Transverse colon (tissue), 3 donors: ENCODE measurements around the gene WNK2.

Experiments
- CTCF ChIP-seq, 5 experiments: fragments of 200-600 bp in 3 of 5; fragments of 450-650 bp in 2 of 5; sonication (generic) in 3 of 5; IDR thresholded peaks; 1 replicate in 2 of 5; 2 replicates in 3 of 5; pipeline ENCODE4 v1.5.1; 2016 to 2017; ENCODE audit warnings: antibody characterized with exemption in 5 of 5, inconsistent platforms in 3 of 5, mild to moderate bottlenecking in 2 of 5, moderate library complexity in 1 of 5
- POLR2A ChIP-seq: fragments of 450-650 bp; IDR thresholded peaks from one replicate; pipeline ENCODE4 v1.6.1; 2016; ENCODE audit warnings: antibody characterized with exemption, mild to moderate bottlenecking, moderate library complexity

- no peak for TF ChIP-seq CTCF (IDR thresholded peaks at IDR 0.05)
- TF ChIP-seq POLR2A, result no peak
Observed at GRCh38 chr9:93230601-93231000, 46.7 kb downstream of the WNK2 start.
